Fibroblast of villous mesenchyme (primary cell): ENCODE results near the gene HMX1. TPM values are rescaled to one million over a fixed set of nuclear protein-coding genes. Genes with fewer than 3 reads are reported as not detected.

Experiments
- DNase-seq: peaks from one replicate; pipeline ENCODE4 v3.0.0-alpha.2; 2010; ENCODE audit warnings: low read depth
- H3K4me3 ChIP-seq: 2 replicates; pipeline ENCODE4 v1.5.1; 2011; ENCODE audit warnings: low read depth, mild to moderate bottlenecking, low read length
- total RNA-seq: library from RNA; depleted of rRNA; stranded (reverse); fragments of >200 nt; gene quantifications from 2 replicates; pipeline ENCODE4 v1.2.3, GENCODE V29; 2012
- TF ChIP-seq, protein P1 (sequence below): IDR thresholded peaks from 2 replicates; pipeline ENCODE4 v1.5.1; 2012; ENCODE audit warnings: low read depth, mild to moderate bottlenecking, low read length; ENCODE audit not compliant: insufficient read depth

The HMX1 gene
- total RNA-seq, 1 donor = not detected

- no peak overlapping the region for H3K4me3 ChIP-seq
- DNase-seq = no peak
- TF ChIP-seq, protein P1, sequence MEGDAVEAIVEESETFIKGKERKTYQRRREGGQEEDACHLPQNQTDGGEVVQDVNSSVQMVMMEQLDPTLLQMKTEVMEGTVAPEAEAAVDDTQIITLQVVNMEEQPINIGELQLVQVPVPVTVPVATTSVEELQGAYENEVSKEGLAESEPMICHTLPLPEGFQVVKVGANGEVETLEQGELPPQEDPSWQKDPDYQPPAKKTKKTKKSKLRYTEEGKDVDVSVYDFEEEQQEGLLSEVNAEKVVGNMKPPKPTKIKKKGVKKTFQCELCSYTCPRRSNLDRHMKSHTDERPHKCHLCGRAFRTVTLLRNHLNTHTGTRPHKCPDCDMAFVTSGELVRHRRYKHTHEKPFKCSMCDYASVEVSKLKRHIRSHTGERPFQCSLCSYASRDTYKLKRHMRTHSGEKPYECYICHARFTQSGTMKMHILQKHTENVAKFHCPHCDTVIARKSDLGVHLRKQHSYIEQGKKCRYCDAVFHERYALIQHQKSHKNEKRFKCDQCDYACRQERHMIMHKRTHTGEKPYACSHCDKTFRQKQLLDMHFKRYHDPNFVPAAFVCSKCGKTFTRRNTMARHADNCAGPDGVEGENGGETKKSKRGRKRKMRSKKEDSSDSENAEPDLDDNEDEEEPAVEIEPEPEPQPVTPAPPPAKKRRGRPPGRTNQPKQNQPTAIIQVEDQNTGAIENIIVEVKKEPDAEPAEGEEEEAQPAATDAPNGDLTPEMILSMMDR = no peak
Observed at GRCh38 chr4:8917321-8917811, 45.7 kb upstream of the HMX1 start.

DNA sequence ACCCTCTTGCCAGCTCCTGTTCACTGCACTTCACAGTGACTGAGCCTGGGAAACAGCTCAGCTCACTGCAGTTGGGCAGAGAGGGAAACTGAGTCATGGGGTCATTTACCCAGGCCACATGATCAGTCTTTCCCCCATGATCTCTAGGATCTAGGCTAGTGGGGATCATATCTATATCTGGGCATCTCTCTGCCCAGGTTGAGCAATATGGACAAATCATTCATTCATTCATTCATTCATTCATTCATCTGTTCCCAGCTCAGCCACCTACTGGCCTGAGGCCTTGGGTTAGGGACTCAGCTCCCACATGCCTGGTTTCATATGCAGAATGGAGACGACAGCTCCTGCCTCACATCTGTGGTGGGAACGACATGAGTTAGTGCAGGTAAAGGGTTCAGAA, 45.3 kb upstream of the HMX1 start:
- no peak overlapping the region for H3K4me3 ChIP-seq
- TF ChIP-seq, protein P1 = no peak
- no peak for DNase-seq

DNA sequence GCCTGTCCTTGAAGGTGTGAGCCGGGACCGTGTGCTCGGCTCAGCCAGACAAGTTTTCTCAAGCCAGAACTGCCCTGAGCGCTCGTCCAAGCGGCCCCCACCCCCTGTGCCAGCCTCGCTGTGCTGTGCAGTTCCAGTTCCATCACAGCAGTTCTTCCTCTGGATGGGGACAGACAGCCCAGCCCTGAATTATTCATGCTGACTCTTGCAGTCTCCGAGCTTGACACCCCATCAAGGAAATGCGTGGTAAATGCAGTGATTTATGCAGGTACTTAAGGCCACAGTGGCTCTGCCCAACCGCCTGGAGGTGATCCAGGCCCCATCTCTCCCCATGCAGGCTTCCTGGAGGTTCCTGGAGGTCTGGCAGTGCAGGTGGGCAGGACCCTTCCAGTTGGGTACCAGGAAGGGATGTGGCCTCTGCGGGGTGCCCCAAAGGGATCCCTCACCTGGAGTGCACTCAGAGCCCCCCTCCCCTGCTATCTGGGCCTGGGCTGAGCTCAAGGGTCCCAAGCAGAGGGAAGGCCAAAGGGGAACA, 44.8 kb upstream of the HMX1 start:
- H3K4me3 ChIP-seq = no peak overlapping the region
- TF ChIP-seq, protein P1 = no peak
- no peak for DNase-seq

DNA sequence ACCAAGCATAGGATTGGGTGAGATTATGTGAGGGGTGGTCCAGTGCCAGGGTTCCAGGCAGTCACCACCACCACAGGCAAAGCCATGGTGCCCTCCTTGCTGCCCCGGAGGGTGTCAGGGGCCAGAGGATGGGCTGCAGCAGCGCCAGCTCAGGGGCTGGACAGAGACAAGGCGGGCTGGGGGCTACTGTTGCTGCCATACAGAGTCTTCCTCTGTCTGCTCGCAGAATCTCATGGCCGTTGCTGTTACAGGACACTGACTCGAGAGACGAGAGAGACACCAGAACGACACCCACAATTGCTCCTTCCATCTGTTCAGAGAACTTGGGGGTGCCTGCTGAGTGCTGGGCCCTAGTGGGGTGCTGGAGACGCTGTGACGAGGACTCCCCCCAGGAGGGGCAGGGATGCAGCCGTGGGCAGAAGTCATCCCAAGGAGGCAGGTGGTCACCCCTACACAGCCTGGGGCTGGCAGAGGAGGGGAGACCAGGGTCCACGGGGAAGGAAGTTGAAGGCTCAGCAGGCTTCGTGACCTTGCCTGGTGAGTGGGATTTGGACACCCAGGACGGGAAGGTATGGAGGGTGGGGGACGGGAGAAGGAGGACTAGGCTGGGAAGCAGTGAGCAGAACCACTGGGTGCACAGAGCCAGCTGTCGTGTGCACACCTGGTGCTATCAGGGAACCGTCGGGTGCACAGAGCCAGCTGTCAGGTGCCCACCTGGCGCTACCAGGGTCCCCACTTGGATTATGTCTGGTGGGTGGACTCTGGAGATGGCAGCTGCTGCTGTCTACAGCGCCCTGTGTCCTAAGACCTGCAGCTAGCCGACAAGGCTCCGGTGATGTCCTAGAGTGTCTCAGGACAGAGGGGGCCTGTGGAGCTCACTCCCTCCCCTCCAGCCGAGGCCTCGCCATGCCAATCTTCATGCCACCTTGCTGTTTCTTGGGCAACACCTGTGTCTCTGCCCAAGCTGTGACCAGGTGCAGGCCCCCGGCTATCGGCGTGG, 43.9 kb upstream of the HMX1 start:
- DNase-seq = no peak
- no peak overlapping the region for H3K4me3 ChIP-seq
- TF ChIP-seq, protein P1 = no peak

GRCh38 chr4:8914461-8915171, 43.0 kb upstream of the HMX1 start:
- no peak overlapping the region for H3K4me3 ChIP-seq
- DNase-seq = no peak
- TF ChIP-seq, protein P1 = no peak

- DNase-seq = no peak
- TF ChIP-seq, protein P1 = no peak
Observed at GRCh38 chr4:8913858-8914460, 42.3 kb upstream of the HMX1 start.

More at GRCh38 chr4:8913858-8914460, 42.3 kb upstream of the HMX1 start:
- no peak overlapping the region for H3K4me3 ChIP-seq
